HAP-1 (cell line): ENCODE results near the gene ADAM8.

Source experiments
- DNase-seq, 2 experiments: peaks; one replicate each; pipeline ENCODE4 v3.0.0-alpha.2; 2016 to 2020; ENCODE audit warnings: low spot score in 2 of 2
- H3K27me3 ChIP-seq: fragments of 250-450 bp; sonication (Bioruptor Pico); 2 replicates; pipeline ENCODE4 v1.5.1; 2020; ENCODE audit warnings: low read depth, mild to moderate bottlenecking, moderate library complexity
- H3K36me3 ChIP-seq: fragments of 250-450 bp; sonication (Bioruptor Pico); replicated peaks from 2 replicates; pipeline ENCODE4 v1.5.1; 2020; ENCODE audit warnings: mild to moderate bottlenecking
- H3K4me1 ChIP-seq: fragments of 250-450 bp; sonication (Bioruptor Pico); 2 replicates; pipeline ENCODE4 v1.5.1; 2020; ENCODE audit warnings: mild to moderate bottlenecking
- H3K4me3 ChIP-seq: fragments of 250-450 bp; sonication (Bioruptor Pico); 2 replicates; pipeline ENCODE4 v1.5.1; 2020; ENCODE audit warnings: mild to moderate bottlenecking, moderate library complexity
- H3K9me3 ChIP-seq: fragments of 250-450 bp; sonication (Bioruptor Pico); 2 replicates; pipeline ENCODE4 v1.5.1; 2020; ENCODE audit warnings: mild to moderate bottlenecking, moderate library complexity
- in situ Hi-C: fragments of 300-500 bp; cut with MboI; formaldehyde crosslinking; loops from 3 replicates; pipeline ENCODE4 v1.14.3; 2020; ENCODE audit warnings: low sequenced_read_pairs, inconsistent platforms, mixed read lengths

ADAM8 gene

DNA sequence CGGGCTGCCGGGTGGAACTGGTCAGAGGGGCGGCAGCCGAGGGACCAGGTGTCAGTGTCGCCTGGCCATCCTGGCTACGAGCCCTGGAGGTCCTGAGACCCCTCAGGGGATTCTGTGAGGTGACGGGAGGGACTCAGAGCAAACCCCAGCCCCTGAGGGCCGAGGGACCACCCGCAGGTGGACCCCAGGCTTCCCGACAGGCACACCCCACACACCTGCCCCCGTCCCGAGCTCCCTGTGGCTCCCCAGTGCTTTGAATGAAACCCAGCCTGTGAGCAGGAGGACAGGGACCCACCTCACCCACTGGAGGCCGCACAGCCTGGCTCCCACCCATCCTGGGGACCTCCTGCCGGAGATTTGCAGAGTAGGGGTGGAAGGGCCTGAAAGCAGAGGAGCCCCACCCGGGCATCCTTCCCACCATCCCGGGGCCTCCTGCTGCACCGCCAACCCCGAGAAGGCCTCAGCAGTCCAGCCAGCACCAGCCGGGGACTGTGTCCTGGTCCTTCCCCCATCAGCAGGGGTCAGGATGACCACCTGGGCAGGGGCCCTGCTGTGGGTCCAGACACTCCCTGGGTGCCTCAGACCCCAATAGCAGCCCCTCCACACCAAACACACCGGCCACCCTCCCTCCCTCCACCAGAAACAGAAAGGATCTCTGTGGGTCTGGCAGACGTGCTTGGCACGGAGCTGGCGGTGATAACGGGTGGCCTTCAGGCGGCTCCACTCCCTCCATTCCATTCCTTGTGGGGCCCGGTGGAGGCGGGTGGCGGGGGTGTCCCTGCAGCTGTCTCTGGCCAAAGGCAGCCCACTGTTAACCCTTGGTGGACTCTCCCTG is 25.1 kb downstream of the ADAM8 start:
- no peaks in the 10 kb centered on the region for H3K9me3 ChIP-seq
- in situ Hi-C loops: no loop called here

GRCh38 chr10:133249975-133250754 is 26.5 kb downstream of the ADAM8 start:
- Histone ChIP-seq H3K9me3 (no peaks in the 10 kb centered on the region), H3K36me3 (no peaks in the 10 kb centered on the region), H3K4me1 (peaks cover 3% of the 10 kb centered on the region; the same call in 1 of the 2 replicates), H3K27me3 (no peaks in the 10 kb centered on the region), H3K4me3 (no peak overlapping the region)
- no peak for DNase-seq
- in situ Hi-C loops: no loop called here

More for the DNA sequence above, 25.1 kb downstream of the ADAM8 start:
- no peak overlapping the region for H3K4me3 ChIP-seq
- H3K36me3 ChIP-seq: no peaks in the 10 kb centered on the region
- no peak for DNase-seq
- no peaks in the 10 kb centered on the region for H3K4me1 ChIP-seq
- no peaks in the 10 kb centered on the region for H3K27me3 ChIP-seq

- Histone ChIP-seq H3K36me3 (no peaks in the 10 kb centered on the region), H3K4me3 (no peak overlapping the region), H3K4me1 (peaks cover 3% of the 10 kb centered on the region; the same call in 1 of the 2 replicates), H3K27me3 (no peaks in the 10 kb centered on the region), H3K9me3 (no peaks in the 10 kb centered on the region)
- in situ Hi-C loops: no loop called here
- peak in 1 of 2 experiments; percentile 28 for DNase-seq
Observed at GRCh38 chr10:133249094-133249780, 27.4 kb downstream of the ADAM8 start.

GRCh38 chr10:133248334-133248715 is 28.3 kb downstream of the ADAM8 start:
- in situ Hi-C loops: no loop called here
- Histone ChIP-seq H3K27me3 (no peaks in the 10 kb centered on the region), H3K9me3 (no peaks in the 10 kb centered on the region), H3K4me1 (peaks cover 3% of the 10 kb centered on the region; the same call in 1 of the 2 replicates), H3K36me3 (no peaks in the 10 kb centered on the region), H3K4me3 (no peak overlapping the region)
- DNase-seq: no peak

DNA sequence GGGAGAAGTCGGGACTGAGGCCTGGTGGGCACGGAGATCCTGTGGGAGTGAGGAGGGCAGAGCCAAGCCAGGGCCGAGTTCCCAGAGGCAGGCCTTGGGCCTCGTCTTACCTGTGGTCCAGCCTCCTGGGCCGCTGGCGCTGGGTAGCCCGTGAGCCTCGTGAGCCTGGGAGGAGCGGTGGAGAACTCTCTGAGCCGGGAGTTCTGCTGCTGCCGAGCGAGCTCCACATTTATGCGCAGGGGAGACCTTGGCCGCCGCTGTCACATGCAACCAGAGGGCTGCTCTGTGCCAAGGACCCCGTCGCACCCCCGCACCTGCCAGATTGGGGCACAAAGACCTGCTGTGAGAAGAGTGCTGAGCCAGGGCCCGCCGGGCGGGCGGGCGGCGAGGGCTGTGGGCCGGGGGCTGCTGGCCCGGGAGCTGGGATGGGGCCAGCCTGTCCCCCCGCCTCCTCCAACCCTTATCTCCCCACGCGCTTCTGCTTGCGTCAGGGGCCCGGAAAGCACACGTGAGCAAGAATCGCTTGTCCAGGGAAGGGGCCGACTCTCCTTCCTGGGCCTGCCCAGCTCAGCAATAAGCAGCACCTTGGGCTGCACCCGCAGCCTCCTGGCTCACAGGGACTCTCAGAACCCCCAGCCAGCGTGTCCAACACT is 28.9 kb downstream of the ADAM8 start:
- no peak overlapping the region for H3K4me3 ChIP-seq
- peaks cover 3% of the 10 kb centered on the region; the same call in 1 of the 2 replicates for H3K4me1 ChIP-seq
- no peak for DNase-seq
- no peaks in the 10 kb centered on the region for H3K36me3 ChIP-seq
- no peaks in the 10 kb centered on the region for H3K9me3 ChIP-seq
- no peaks in the 10 kb centered on the region for H3K27me3 ChIP-seq
- in situ Hi-C loops: no loop called here

DNA sequence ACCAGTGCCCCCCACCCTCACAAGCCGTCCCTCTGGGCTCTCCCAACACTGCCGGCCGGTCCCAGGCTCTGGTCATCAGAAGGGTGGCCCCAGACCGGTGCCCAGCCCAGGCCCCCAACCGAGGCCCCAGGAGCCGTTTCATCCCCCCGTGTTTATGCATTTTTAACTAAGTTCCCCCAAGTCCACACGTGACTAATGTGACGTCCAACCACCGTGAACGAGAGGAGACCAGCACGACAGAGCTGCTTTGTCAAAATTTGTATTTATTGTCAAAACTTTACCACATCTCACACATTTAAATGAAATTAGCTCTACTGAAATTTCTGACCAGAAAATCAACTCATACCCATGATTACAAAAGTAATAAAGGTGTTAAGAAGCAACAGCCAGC is 30.4 kb downstream of the ADAM8 start:
- in situ Hi-C loops: no loop called here
- no peaks in the 10 kb centered on the region for H3K27me3 ChIP-seq

DNA sequence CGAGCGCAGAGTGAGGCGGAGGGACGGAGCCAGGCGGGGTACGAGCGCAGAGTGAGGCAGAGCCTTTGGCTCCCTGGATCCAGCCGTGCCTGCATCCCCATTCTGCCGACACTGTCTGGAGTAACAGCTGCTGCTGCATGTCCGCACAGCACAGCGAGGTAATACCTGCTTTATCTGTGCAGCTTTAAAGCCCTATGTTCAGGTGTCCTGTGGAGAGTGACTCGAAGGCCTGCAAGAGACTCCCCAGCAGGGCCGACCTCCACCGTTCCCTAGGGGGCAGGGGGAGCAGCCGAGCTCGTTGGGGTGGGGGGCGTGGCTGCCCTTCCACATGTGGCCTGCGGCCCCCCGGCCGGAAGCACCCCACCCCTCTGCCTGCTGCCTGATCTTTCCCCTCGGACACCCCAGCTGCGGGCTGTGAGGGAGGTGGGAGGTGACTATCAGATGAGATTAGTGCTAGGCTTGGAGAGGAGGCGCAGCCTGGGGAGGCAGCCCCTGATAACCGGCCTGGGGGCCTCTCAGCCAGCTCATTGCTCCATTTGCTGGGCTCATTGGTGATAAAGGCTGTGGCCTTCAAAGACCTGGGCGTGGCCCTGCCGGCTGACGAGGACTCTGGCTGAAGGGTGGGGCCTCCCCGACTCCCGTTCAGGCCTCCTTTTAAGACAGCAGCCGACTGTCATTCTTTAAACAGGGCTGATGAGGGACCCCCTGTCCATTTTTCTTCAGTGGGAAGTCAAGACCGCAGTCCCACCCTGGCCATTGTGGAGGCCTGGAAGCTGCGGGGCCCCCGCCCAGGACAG is 31.0 kb downstream of the ADAM8 start:
- H3K4me3 ChIP-seq: no peak overlapping the region
- in situ Hi-C loops: no loop called here
- H3K36me3 ChIP-seq: no peaks in the 10 kb centered on the region
- peaks cover 3% of the 10 kb centered on the region; the same call in 1 of the 2 replicates for H3K4me1 ChIP-seq
- H3K9me3 ChIP-seq: no peaks in the 10 kb centered on the region
- peak; percentile 12 to 74 for DNase-seq
- H3K27me3 ChIP-seq: no peaks in the 10 kb centered on the region

More for the DNA sequence above, 30.4 kb downstream of the ADAM8 start:
- Histone ChIP-seq H3K9me3 (no peaks in the 10 kb centered on the region), H3K36me3 (no peaks in the 10 kb centered on the region), H3K4me1 (peaks cover 3% of the 10 kb centered on the region; the same call in 1 of the 2 replicates), H3K4me3 (no peak overlapping the region)
- no peak for DNase-seq

- H3K4me1 ChIP-seq: peaks cover 3% of the 10 kb centered on the region; the same call in 1 of the 2 replicates
- no peaks in the 10 kb centered on the region for H3K9me3 ChIP-seq
- no peak overlapping the region for H3K4me3 ChIP-seq
- H3K27me3 ChIP-seq: no peaks in the 10 kb centered on the region
- no peak for DNase-seq
- in situ Hi-C loops: no loop called here
- H3K36me3 ChIP-seq: no peaks in the 10 kb centered on the region
Observed at GRCh38 chr10:133243593-133243992, 33.1 kb downstream of the ADAM8 start.

- Histone ChIP-seq H3K4me3 (no peak overlapping the region), H3K9me3 (no peaks in the 10 kb centered on the region), H3K4me1 (peaks cover 3% of the 10 kb centered on the region; the same call in 1 of the 2 replicates), H3K36me3 (no peaks in the 10 kb centered on the region), H3K27me3 (no peaks in the 10 kb centered on the region)
- in situ Hi-C loops: no loop called here
- no peak for DNase-seq
Observed at GRCh38 chr10:133242611-133243356, 33.9 kb downstream of the ADAM8 start.

- in situ Hi-C loops: no loop called here
- Histone ChIP-seq H3K36me3 (no peaks in the 10 kb centered on the region), H3K27me3 (no peaks in the 10 kb centered on the region), H3K4me3 (no peak overlapping the region), H3K9me3 (no peaks in the 10 kb centered on the region), H3K4me1 (peaks cover 3% of the 10 kb centered on the region; the same call in 1 of the 2 replicates)
- no peak for DNase-seq
Observed at GRCh38 chr10:133241501-133242205, 35.0 kb downstream of the ADAM8 start.

GRCh38 chr10:133239990-133240389 is 36.7 kb downstream of the ADAM8 start:
- no peak for DNase-seq
- in situ Hi-C loops: no loop called here
- no peaks in the 10 kb centered on the region for H3K27me3 ChIP-seq

DNA sequence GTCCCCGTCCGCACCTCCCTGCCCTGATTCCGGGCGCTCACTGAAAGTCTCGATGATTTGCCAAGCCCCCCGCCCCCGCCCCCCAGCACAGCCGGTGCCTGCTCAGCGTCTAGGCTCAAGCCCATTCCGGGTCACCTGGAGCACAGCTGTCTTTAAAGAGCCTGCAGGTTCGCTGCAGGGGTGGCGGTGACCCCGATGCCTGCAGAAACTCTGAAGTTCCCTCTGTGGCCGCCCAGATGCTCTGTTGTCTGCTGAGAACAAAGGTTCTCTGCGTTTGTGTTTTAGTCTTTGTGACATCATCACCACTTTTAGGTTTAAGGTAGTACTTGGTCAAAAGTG is 38.2 kb downstream of the ADAM8 start:
- in situ Hi-C loops: no loop called here
- no peaks in the 10 kb centered on the region for H3K36me3 ChIP-seq
- no peaks in the 10 kb centered on the region for H3K9me3 ChIP-seq
- no peak overlapping the region for H3K4me3 ChIP-seq
- H3K27me3 ChIP-seq: no peaks in the 10 kb centered on the region
- no peak for DNase-seq
- no peaks in the 10 kb centered on the region for H3K4me1 ChIP-seq

More at GRCh38 chr10:133239990-133240389, 36.7 kb downstream of the ADAM8 start:
- no peaks in the 10 kb centered on the region for H3K4me1 ChIP-seq
- H3K9me3 ChIP-seq: no peaks in the 10 kb centered on the region
- H3K4me3 ChIP-seq: no peak overlapping the region
- H3K36me3 ChIP-seq: no peaks in the 10 kb centered on the region
